ENCODE results near the gene TNFSF13B. TPM values are rescaled to one million over a fixed set of nuclear protein-coding genes. Genes with fewer than 3 reads are reported as not detected.

Gene TNFSF13B
- total RNA-seq, 1 donor from 2014 or later, result 0.47 TPM

DNA sequence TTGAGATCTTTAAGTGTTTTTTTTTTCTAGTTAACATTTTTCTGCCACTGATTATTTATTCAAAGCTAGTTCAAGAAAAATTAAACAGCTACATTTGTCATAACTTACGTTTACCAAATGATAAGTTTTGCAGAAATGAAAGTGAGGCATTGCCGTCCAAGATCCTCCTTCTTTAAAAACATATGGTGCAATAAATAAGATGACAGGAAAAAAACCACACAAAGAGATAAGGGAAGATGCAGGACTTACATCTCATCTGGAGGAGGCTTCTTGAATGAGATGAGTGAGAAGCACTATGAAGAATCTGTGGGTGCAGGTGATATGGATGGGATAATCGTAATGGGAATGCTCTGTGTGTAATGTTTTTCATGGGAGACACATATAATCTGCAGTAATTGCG is 12.4 kb downstream of the TNFSF13B start:
- H3K36me3 Mint-ChIP-seq (ENCODE audit: unreplicated experiment), result no peaks in the 10 kb centered on the region
- H3K27ac Mint-ChIP-seq (ENCODE audit: unreplicated experiment), result no peak overlapping the region
- no peak for TF ChIP-seq CTCF (IDR thresholded peaks at IDR 0.05; ENCODE audit: partially characterized antibody, unreplicated experiment)
- H3K4me3 Mint-ChIP-seq (ENCODE audit: unreplicated experiment), result no peak overlapping the region
- H3K4me1 Mint-ChIP-seq (ENCODE audit: low read depth, unreplicated experiment), result no peaks in the 10 kb centered on the region
- DNase-seq, result no peak
- no peaks in the 10 kb centered on the region for H3K27me3 Mint-ChIP-seq (ENCODE audit: unreplicated experiment)
- peaks cover 2% of the 10 kb centered on the region for H3K9me3 Mint-ChIP-seq (ENCODE audit: unreplicated experiment)

- Mint-ChIP-seq H3K27me3 (ENCODE audit: unreplicated experiment) (no peaks in the 10 kb centered on the region), H3K4me3 (ENCODE audit: unreplicated experiment) (no peak overlapping the region), H3K36me3 (ENCODE audit: unreplicated experiment) (no peaks in the 10 kb centered on the region), H3K4me1 (ENCODE audit: low read depth, unreplicated experiment) (no peaks in the 10 kb centered on the region), H3K9me3 (ENCODE audit: unreplicated experiment) (peaks cover under 1% of the 10 kb centered on the region), H3K27ac (ENCODE audit: unreplicated experiment) (no peak overlapping the region)
- no peak for DNase-seq
- no peak for TF ChIP-seq CTCF (IDR thresholded peaks at IDR 0.05; ENCODE audit: partially characterized antibody, unreplicated experiment)
Observed at GRCh38 chr13:108283110-108283509, 13.6 kb downstream of the TNFSF13B start.

GRCh38 chr13:108288741-108289140 is 19.2 kb downstream of the TNFSF13B start:
- no peaks in the 10 kb centered on the region for H3K27me3 Mint-ChIP-seq (ENCODE audit: unreplicated experiment)
- no peak for TF ChIP-seq CTCF (IDR thresholded peaks at IDR 0.05; ENCODE audit: partially characterized antibody, unreplicated experiment)
- no peaks in the 10 kb centered on the region for H3K36me3 Mint-ChIP-seq (ENCODE audit: unreplicated experiment)
- H3K4me1 Mint-ChIP-seq (ENCODE audit: low read depth, unreplicated experiment), result no peaks in the 10 kb centered on the region
- no peak overlapping the region for H3K27ac Mint-ChIP-seq (ENCODE audit: unreplicated experiment)
- H3K4me3 Mint-ChIP-seq (ENCODE audit: unreplicated experiment), result no peak overlapping the region
- no peak for DNase-seq
- H3K9me3 Mint-ChIP-seq (ENCODE audit: unreplicated experiment), result no peaks in the 10 kb centered on the region

GRCh38 chr13:108289819-108290218 is 20.3 kb downstream of the TNFSF13B start:
- no peaks in the 10 kb centered on the region for H3K27me3 Mint-ChIP-seq (ENCODE audit: unreplicated experiment)
- H3K4me3 Mint-ChIP-seq (ENCODE audit: unreplicated experiment), result no peak overlapping the region
- H3K4me1 Mint-ChIP-seq (ENCODE audit: low read depth, unreplicated experiment), result no peaks in the 10 kb centered on the region
- H3K36me3 Mint-ChIP-seq (ENCODE audit: unreplicated experiment), result no peaks in the 10 kb centered on the region
- H3K9me3 Mint-ChIP-seq (ENCODE audit: unreplicated experiment), result no peaks in the 10 kb centered on the region
- no peak overlapping the region for H3K27ac Mint-ChIP-seq (ENCODE audit: unreplicated experiment)
- no peak for DNase-seq
- TF ChIP-seq CTCF (IDR thresholded peaks at IDR 0.05; ENCODE audit: partially characterized antibody, unreplicated experiment), result no peak

DNA sequence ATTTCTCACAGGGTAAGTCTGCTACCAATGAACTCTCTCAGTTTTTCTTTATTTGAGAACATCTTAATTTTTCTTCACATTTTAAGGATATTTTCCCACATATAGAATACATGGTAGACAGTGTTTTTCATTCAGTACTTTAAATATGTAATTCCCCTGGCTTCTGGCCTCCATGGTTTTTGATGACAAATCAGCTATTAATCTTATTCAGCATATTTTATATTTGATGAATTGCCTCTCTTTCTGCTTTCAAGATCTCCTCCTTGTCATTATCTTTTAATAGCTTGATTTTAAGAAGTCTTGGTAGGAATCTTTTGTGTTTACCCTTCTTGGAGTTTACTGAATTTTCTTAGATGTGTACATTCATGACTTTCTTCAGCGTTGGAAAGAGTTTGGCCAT is 27.6 kb downstream of the TNFSF13B start:
- no peaks in the 10 kb centered on the region for H3K36me3 Mint-ChIP-seq (ENCODE audit: unreplicated experiment)
- H3K27me3 Mint-ChIP-seq (ENCODE audit: unreplicated experiment), result no peaks in the 10 kb centered on the region
- no peak overlapping the region for H3K27ac Mint-ChIP-seq (ENCODE audit: unreplicated experiment)
- H3K4me3 Mint-ChIP-seq (ENCODE audit: unreplicated experiment), result no peak overlapping the region
- H3K4me1 Mint-ChIP-seq (ENCODE audit: low read depth, unreplicated experiment), result no peaks in the 10 kb centered on the region
- DNase-seq, result no peak
- no peaks in the 10 kb centered on the region for H3K9me3 Mint-ChIP-seq (ENCODE audit: unreplicated experiment)
- no peak for TF ChIP-seq CTCF (IDR thresholded peaks at IDR 0.05; ENCODE audit: partially characterized antibody, unreplicated experiment)

Data from glutamatergic neuron (in vitro differentiated cells).